Stimulated activated memory B cell treated with anti-CD40 and anti-IgM and Interleukin-4, amounts not matched to agents 10 μg/mL and 1 μg/mL and 100 μg/mL, for 72 hours (primary cell): ENCODE data around the gene PES1.

ENCODE experiments used
- ATAC-seq: fragments of 150-1000 bp; cut with Tn5 transposase; 2 replicates; pipeline ENCODE4 v1.10.0; 2021
- H3K27ac Mint-ChIP-seq: one replicate; pipeline ENCODE4 v1.8.0; 2022; ENCODE audit warnings: mild to moderate bottlenecking, mixed read lengths
- H3K27me3 Mint-ChIP-seq: one replicate; pipeline ENCODE4 v1.8.0; 2022; ENCODE audit warnings: mixed read lengths
- H3K36me3 Mint-ChIP-seq: one replicate; pipeline ENCODE4 v1.8.0; 2022; ENCODE audit warnings: mixed read lengths
- H3K4me1 Mint-ChIP-seq: one replicate; pipeline ENCODE4 v1.8.0; 2022; ENCODE audit warnings: mixed read lengths
- H3K4me3 Mint-ChIP-seq: one replicate; pipeline ENCODE4 v1.8.0; 2022; ENCODE audit warnings: mild to moderate bottlenecking, moderate library complexity, mixed read lengths
- H3K9me3 Mint-ChIP-seq: one replicate; pipeline ENCODE4 v1.8.0; 2022; ENCODE audit warnings: mixed read lengths

PES1 gene

GRCh38 chr22:30526656-30527055 lies 65.1 kb downstream of the PES1 start:
- H3K9me3 Mint-ChIP-seq = no peaks in the 10 kb centered on the region
- ATAC-seq = no peak
- H3K4me1 Mint-ChIP-seq = no peaks in the 10 kb centered on the region
- H3K27me3 Mint-ChIP-seq = peaks cover 41% of the 10 kb centered on the region
- H3K36me3 Mint-ChIP-seq = no peaks in the 10 kb centered on the region
- H3K27ac Mint-ChIP-seq = no peak overlapping the region
- H3K4me3 Mint-ChIP-seq = no peak overlapping the region
